Gastrocnemius medialis (tissue), 4 donors: ENCODE measurements around the gene MAP2K5.

Source experiments
- CTCF ChIP-seq, 5 experiments: fragments of 450-650 bp in 3 of 5; fragments of 200-600 bp in 2 of 5; sonication (generic) in 2 of 5; IDR thresholded peaks in 4 of 5; conservative IDR thresholded peaks in 1 of 5; 1 replicate in 4 of 5; 2 replicates in 1 of 5; pipeline ENCODE4 v1.5.1; 2016 to 2019; ENCODE audit warnings: antibody characterized with exemption in 5 of 5, mild to moderate bottlenecking in 3 of 5, moderate library complexity in 3 of 5
- POLR2A ChIP-seq, 2 donors: fragments of 450-650 bp; IDR thresholded peaks; one replicate each; pipeline ENCODE4 v1.6.1; 2017; ENCODE audit warnings: antibody characterized with exemption in 2 of 2, mild to moderate bottlenecking in 2 of 2, moderate library complexity in 2 of 2

GRCh38 chr15:67554580-67554979, 12.1 kb downstream of the MAP2K5 start:
- TF ChIP-seq CTCF (IDR thresholded peaks at IDR 0.05 in 4 of 5, conservative IDR thresholded peaks at IDR 0.05 in 1 of 5) (no peak), POLR2A (IDR thresholded peaks at IDR 0.05) (no peak)
